ENCODE data around the gene TANK. TPM values are rescaled to one million over a fixed set of nuclear protein-coding genes. Genes with fewer than 3 reads are reported as not detected.

Gene TANK
- total and polyA plus RNA-seq, 2 experiments from 2014 or later: 37.6 to 54.7 TPM

- no peaks in the 10 kb centered on the region for H3K9me3 ChIP-seq (ENCODE audit: low read depth)
- H3K4me3 ChIP-seq: no peak overlapping the region
- H3K79me2 ChIP-seq: no peaks in the 10 kb centered on the region
- no peak overlapping the region for H3K27ac ChIP-seq
- DNase-seq (ENCODE audit: low spot score): no peak
- 83% methylated on average over 3 of the region's 3 CpGs for WGBS (ENCODE audit: low lambda C conversion rate, missing lambda C conversion rate)
- peaks cover 21% of the 10 kb centered on the region for H3K4me1 ChIP-seq (ENCODE audit: insufficient read depth)
- H3K27me3 ChIP-seq: no peaks in the 10 kb centered on the region
- no peaks in the 10 kb centered on the region for H3K36me3 ChIP-seq (replicated peaks; ENCODE audit: insufficient read depth, low read depth)
- TF ChIP-seq EZH2phosphoT487 (IDR thresholded peaks at IDR 0.05; ENCODE audit: low read depth, severe bottlenecking, unreplicated experiment): no peak
- no peak for TF ChIP-seq EZH2 (IDR thresholded peaks at IDR 0.05; ENCODE audit: borderline replicate concordance)
- TF ChIP-seq CTCF (IDR thresholded peaks at IDR 0.05; ENCODE audit: poor library complexity): no peak
- no peaks in the 10 kb centered on the region for H4K20me1 ChIP-seq (ENCODE audit: insufficient read depth, poor library complexity, severe bottlenecking)
- H3K9me2 ChIP-seq (replicated peaks; ENCODE audit: insufficient read depth): no peaks in the 10 kb centered on the region
- H2AFZ ChIP-seq: no peak overlapping the region
- H3K4me2 ChIP-seq: no peak overlapping the region
These were observed 20.9 kb upstream of the TANK start for GRCh38 chr2:161139098-161139987.

DNA sequence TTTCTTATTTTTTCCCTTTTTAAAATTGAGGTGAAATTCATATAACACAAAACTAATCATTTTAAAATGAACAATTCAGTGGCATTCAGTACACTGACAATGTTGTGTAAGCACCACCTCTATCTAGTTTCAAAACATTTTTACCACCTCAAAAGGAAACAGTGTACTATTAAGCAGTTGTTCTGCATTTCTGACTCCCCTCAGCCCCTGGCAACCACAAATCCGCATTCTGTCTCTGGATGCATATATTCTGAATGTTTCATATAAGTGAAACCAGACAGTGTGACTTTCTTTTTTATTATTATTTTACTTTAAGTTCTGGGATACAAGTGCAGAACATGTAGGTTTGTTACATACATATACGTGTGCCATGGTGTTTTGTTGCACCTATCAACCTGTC, 19.2 kb upstream of the TANK start:
- Histone ChIP-seq H3K79me2 (no peaks in the 10 kb centered on the region), H3K9me3 (ENCODE audit: low read depth) (no peaks in the 10 kb centered on the region), H3K4me2 (no peak overlapping the region), H4K20me1 (ENCODE audit: insufficient read depth, poor library complexity, severe bottlenecking) (no peaks in the 10 kb centered on the region), H2AFZ (no peak overlapping the region), H3K4me1 (ENCODE audit: insufficient read depth) (peaks cover 6% of the 10 kb centered on the region), H3K9me2 (replicated peaks; ENCODE audit: insufficient read depth) (no peaks in the 10 kb centered on the region), H3K27me3 (no peaks in the 10 kb centered on the region), H3K4me3 (no peak overlapping the region), H3K27ac (no peak overlapping the region), H3K36me3 (replicated peaks; ENCODE audit: insufficient read depth, low read depth) (no peaks in the 10 kb centered on the region)
- DNase-seq (ENCODE audit: low spot score): no peak
- 91% methylated on average over 2 of the region's 2 CpGs for whole genome bisulfite sequencing (ENCODE audit: low lambda C conversion rate, missing lambda C conversion rate)
- no peak for TF ChIP-seq EZH2phosphoT487 (IDR thresholded peaks at IDR 0.05; ENCODE audit: low read depth, severe bottlenecking, unreplicated experiment)
- no peak for TF ChIP-seq EZH2 (IDR thresholded peaks at IDR 0.05; ENCODE audit: borderline replicate concordance)
- no peak for TF ChIP-seq CTCF (IDR thresholded peaks at IDR 0.05; ENCODE audit: poor library complexity)

- Histone ChIP-seq H3K9me2 (replicated peaks; ENCODE audit: insufficient read depth) (no peaks in the 10 kb centered on the region), H4K20me1 (ENCODE audit: insufficient read depth, poor library complexity, severe bottlenecking) (no peaks in the 10 kb centered on the region), H3K4me3 (no peak overlapping the region), H3K9me3 (ENCODE audit: low read depth) (peaks cover 21% of the 10 kb centered on the region), H3K79me2 (no peaks in the 10 kb centered on the region), H3K27ac (no peak overlapping the region), H2AFZ (no peak overlapping the region), H3K27me3 (no peaks in the 10 kb centered on the region), H3K36me3 (replicated peaks; ENCODE audit: insufficient read depth, low read depth) (no peaks in the 10 kb centered on the region), H3K4me1 (ENCODE audit: insufficient read depth) (no peaks in the 10 kb centered on the region), H3K4me2 (no peak overlapping the region)
- TF ChIP-seq EZH2phosphoT487 (IDR thresholded peaks at IDR 0.05; ENCODE audit: low read depth, severe bottlenecking, unreplicated experiment) (no peak), EZH2 (IDR thresholded peaks at IDR 0.05; ENCODE audit: borderline replicate concordance) (no peak), CTCF (IDR thresholded peaks at IDR 0.05; ENCODE audit: poor library complexity) (no peak)
- DNase-seq (ENCODE audit: low spot score): no peak
These were observed 13.9 kb upstream of the TANK start for GRCh38 chr2:161146209-161146775.
